Esophagus (tissue), 2 donors: ENCODE results near the gene KCNQ5. TPM values are rescaled to one million over a fixed set of nuclear protein-coding genes. Genes with fewer than 3 reads are reported as not detected.
A peak's percentile ranks its signal among the peaks of the same experiment; 100 is the strongest.

Experiments
- H3K27ac ChIP-seq, 2 donors: one replicate each; pipeline ENCODE4 v1.5.1; 2013; ENCODE audit warnings: low read depth in 2 of 2, mild to moderate bottlenecking in 2 of 2, inconsistent platforms in 1 of 2, low read length in 1 of 2, moderate library complexity in 1 of 2
- H3K27me3 ChIP-seq, 2 donors: one replicate each; pipeline ENCODE4 v1.6.1; 2013; ENCODE audit warnings: low read length in 2 of 2, control low read depth in 1 of 2, mild to moderate bottlenecking in 1 of 2; ENCODE audit not compliant: insufficient read depth in 2 of 2, control insufficient read depth in 1 of 2
- H3K36me3 ChIP-seq, 2 donors: one replicate each; pipeline ENCODE4 v1.6.1; 2013; ENCODE audit warnings: low read length in 1 of 2; ENCODE audit not compliant: control insufficient read depth in 2 of 2, insufficient read depth in 2 of 2
- H3K4me1 ChIP-seq, 2 donors: one replicate each; pipeline ENCODE4 v1.6.1; 2013; ENCODE audit warnings: low read length in 1 of 2; ENCODE audit not compliant: control insufficient read depth in 2 of 2, insufficient read depth in 2 of 2
- H3K4me3 ChIP-seq, 2 donors: one replicate each; pipeline ENCODE4 v1.5.1; 2013; ENCODE audit warnings: low read length in 2 of 2, mild to moderate bottlenecking in 2 of 2, low read depth in 1 of 2, moderate library complexity in 1 of 2
- H3K9me3 ChIP-seq, 2 donors: one replicate each; pipeline ENCODE4 v1.6.1; 2013; ENCODE audit warnings: mild to moderate bottlenecking in 2 of 2, low read depth in 1 of 2, low read length in 1 of 2, moderate library complexity in 1 of 2; ENCODE audit not compliant: control insufficient read depth in 2 of 2, insufficient read depth in 1 of 2
- WGBS, 2 donors: extraction: QIAGEN DNeasy Blood & Tissue Kit; methylation state at CpG; one replicate each; pipeline ENCODE4 v1.1.7; 2013; 5-methylcytosine and 5-hydroxymethylcytosine counted together
- polyA plus RNA-seq, 2 donors: library from polyadenylated mRNA; stranded (reverse); fragments of 200-250 nt; gene quantifications; one replicate each; pipeline ENCODE4 v1.2.3, GENCODE V29; 2013
- donor health status: healthy with polysubstance abuse.
- donor health status: Bipolar disorder and iron deficiency.

KCNQ5 gene
- polyA plus RNA-seq, 2 donors, result 0.18 to 0.22 TPM

DNA sequence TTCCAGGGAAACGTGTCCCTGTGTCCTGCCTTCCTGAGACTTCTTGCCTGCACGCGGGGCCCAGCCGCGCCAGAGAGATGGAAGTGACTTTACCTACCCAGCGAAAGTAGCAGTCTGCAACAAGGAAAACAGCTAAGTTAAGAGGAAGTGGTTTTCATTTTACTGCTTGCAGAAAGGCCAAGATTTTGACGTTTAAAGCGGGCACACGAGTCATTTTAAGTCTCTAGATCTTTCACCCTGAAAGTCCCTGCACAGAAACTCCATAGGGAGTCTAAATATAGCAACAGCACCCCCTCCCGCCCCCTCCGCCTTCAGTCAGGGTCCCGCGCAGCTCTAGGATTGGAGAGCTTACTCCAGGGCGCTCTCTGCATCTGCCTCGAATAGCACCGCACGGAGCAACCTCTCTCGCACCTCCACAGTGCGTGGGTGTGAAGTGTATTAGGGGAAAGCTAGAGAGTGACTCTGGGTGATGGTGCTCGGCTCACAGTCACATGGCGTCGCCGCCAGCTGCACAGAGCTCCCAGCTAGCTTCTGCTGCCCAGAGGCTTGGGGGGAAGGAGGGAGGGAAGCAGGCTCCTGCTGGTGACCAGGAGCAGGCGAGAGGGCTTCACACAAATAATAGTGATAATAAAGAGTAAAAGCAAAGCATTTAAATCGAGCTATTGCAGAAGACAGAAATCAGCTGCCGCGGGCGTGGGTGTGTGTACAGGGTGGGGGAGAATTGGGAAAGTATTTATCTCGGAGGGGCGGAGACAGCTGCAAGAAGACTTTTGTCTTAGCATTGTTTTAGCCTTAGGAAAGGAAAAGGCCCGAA lies 1.8 kb upstream of the KCNQ5 start:
- Histone ChIP-seq H3K4me3 (peak overlapping the region in 1 of 2 donors; percentile 7), H3K27ac (no peak overlapping the region), H3K9me3 (no peaks in the 10 kb centered on the region), H3K36me3 (no peaks in the 10 kb centered on the region), H3K27me3 (peaks cover 0 to 3% of the 10 kb centered on the region in 2 donors), H3K4me1 (peaks cover 0 to 14% of the 10 kb centered on the region in 2 donors)
- WGBS, 2 donors, result 21 to 37% methylated on average over 31 of the region's 31 CpGs

DNA sequence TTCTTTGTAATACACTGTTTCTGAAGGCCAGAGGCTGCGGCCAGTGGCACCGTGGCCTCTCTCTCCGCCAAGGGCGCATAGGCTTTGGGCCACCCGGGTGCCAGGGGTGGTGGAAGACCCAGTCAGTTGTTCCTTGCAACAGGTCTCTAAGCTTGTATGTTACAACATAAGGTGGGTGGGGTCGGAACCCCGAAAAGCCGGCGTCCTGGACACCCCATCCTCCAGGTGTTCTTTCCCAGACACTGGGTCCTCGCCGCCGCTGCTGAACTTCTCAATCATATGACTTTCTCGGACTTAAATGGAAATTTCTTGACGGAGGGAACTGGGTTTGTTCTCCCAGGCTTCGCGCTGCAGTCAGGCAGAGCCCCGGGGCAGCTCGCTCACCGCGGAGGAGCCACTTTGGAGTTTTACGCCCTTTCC lies 983 bp upstream of the KCNQ5 start:
- 12 to 21% methylated on average over 21 of the region's 21 CpGs for WGBS, 2 donors

DNA sequence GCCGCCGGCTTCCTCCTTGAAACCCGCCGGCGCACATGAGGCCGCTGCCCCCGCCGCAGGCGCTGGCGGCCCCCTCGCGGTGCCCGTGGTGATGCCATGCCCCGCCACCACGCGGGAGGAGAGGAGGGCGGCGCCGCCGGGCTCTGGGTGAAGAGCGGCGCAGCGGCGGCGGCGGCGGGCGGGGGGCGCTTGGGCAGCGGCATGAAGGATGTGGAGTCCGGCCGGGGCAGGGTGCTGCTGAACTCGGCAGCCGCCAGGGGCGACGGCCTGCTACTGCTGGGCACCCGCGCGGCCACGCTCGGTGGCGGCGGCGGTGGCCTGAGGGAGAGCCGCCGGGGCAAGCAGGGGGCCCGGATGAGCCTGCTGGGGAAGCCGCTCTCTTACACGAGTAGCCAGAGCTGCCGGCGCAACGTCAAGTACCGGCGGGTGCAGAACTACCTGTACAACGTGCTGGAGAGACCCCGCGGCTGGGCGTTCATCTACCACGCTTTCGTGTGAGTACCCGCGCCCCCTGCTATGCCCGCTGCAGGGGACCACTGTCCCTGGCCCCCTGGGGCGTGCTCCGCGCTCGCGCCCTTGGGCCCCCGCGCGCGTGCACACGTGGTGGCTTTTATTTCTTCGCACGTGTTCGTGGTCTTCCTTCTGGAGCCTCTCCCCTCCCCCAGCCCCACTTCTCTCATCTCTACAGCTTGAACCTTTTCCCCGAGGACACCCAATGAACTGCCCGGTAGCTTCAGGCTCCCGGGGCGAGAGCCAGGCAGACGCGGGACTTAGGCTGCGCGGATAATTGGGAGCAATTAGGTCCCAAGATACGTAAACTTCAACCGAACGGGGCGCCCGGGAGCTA lies 453 bp downstream of the KCNQ5 start:
- Histone ChIP-seq H3K27ac (no peak overlapping the region), H3K4me3 (peak overlapping the region; percentile 49), H3K9me3 (no peaks in the 10 kb centered on the region), H3K27me3 (peaks cover 0 to 3% of the 10 kb centered on the region in 2 donors), H3K4me1 (peaks cover 0 to 14% of the 10 kb centered on the region in 2 donors), H3K36me3 (no peaks in the 10 kb centered on the region)
- 1% methylated on average over 73 to 89 of the region's 89 CpGs for WGBS, 2 donors

More for the DNA sequence above, 983 bp upstream of the KCNQ5 start:
- Histone ChIP-seq H3K27ac (no peak overlapping the region), H3K4me1 (peaks cover 0 to 14% of the 10 kb centered on the region in 2 donors), H3K36me3 (no peaks in the 10 kb centered on the region), H3K27me3 (peaks cover 0 to 3% of the 10 kb centered on the region in 2 donors), H3K9me3 (no peaks in the 10 kb centered on the region), H3K4me3 (peak overlapping the region; percentile 49)

DNA sequence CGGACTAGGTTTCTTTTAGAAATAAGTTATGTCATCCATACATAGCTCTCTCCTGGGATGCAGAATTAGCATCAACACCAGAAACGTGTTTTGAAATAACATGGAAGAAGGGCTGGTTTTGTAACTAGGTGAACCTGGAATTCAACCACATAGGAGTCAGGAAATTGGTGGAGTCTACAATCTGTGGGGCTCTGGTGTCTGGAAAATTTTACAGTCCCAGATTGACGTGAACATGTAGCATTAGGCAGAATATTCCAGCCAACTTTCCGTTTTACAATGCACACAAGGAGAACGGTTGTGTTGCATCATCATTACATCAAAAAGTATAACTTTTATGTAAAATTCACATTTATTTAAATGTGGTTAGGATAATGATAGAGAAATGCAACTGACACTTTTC lies 1.9 kb downstream of the KCNQ5 start:
- Histone ChIP-seq H3K4me3 (no peak overlapping the region), H3K27ac (no peak overlapping the region), H3K4me1 (peaks cover 0 to 14% of the 10 kb centered on the region in 2 donors), H3K27me3 (peaks cover 0 to 3% of the 10 kb centered on the region in 2 donors), H3K36me3 (no peaks in the 10 kb centered on the region), H3K9me3 (no peaks in the 10 kb centered on the region)
- 49 to 51% methylated on average over 5 of the region's 5 CpGs for WGBS, 2 donors

DNA sequence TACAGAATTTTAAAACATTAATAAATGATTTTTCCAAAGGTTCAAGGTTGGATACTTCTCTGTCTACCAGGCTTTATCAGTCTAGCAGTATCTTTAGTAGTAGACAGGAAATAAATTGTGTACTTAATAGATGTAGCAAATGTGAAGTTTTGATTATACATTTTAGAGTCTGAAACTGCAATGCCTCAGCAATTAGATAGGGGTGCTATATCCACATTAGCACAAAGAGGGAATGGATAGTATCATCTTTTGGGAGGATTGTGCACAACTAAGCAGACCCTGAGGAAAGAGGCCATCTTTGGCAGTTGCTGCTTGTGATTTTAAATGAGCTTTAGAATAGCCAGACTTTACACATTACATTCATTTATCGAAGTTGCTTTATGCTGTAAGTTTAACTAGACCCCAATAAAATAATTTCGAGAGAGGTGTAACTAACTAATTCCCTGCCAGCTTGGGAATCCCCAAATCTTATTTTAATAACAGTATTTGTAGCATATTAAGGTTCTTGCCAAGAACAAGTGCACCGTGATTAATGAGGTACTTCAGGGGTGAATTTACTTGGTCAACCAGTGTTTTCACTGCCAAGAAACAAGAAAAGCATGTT lies 2.8 kb downstream of the KCNQ5 start:
- no peak overlapping the region for H3K27ac ChIP-seq
- peaks cover 0 to 14% of the 10 kb centered on the region in 2 donors for H3K4me1 ChIP-seq
- H3K9me3 ChIP-seq, result no peaks in the 10 kb centered on the region
- no peak overlapping the region for H3K4me3 ChIP-seq
- no peaks in the 10 kb centered on the region for H3K36me3 ChIP-seq
- peaks cover 0 to 3% of the 10 kb centered on the region in 2 donors for H3K27me3 ChIP-seq
- 51 to 56% methylated on average over 3 of the region's 3 CpGs for WGBS, 2 donors

DNA sequence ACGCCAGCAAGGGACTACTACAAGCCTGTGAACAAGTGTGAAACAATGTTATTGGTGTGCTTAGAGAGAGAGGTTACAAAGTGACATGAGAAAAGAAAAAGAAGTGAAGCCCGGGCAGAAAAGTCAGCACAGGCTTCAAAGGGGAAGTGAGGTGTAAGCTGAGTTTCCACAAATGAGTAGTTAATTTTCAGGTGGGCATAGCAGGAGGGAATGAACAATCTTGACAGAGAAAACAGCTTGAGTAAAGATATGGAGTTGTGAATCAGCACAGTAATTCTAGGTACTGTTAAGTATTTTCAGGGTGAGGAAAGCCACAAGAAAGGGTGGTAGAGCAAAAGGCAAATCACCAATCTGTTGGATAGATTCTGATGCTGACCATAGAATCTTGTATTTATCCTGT lies 4.3 kb downstream of the KCNQ5 start:
- Histone ChIP-seq H3K9me3 (no peaks in the 10 kb centered on the region), H3K27ac (no peak overlapping the region), H3K36me3 (no peaks in the 10 kb centered on the region), H3K4me3 (no peak overlapping the region), H3K4me1 (peaks cover 0 to 13% of the 10 kb centered on the region in 2 donors), H3K27me3 (peaks cover 0 to 3% of the 10 kb centered on the region in 2 donors)
- 79 to 84% methylated on average over 2 of the region's 2 CpGs for WGBS, 2 donors

DNA sequence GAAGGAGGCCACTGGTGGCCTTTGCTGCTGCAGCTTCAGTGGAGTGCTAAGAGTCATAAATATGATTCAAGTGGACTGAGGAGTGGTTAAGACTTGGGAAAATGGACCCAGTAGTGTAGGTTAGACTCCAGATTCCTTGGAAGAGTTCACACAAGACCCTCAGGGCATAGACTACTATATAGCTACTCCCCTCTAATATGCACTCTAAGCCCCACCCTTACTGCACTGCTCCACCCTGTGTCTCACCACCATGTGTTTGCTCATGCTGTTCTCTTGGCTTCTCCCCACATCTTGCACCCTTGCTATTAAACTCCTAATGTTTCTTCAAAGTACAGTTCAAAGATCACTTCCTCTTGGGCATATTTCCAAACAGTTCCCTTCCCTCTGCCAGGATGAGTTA lies 5.7 kb downstream of the KCNQ5 start:
- Histone ChIP-seq H3K27ac (no peak overlapping the region), H3K4me3 (no peak overlapping the region), H3K27me3 (no peaks in the 10 kb centered on the region), H3K9me3 (no peaks in the 10 kb centered on the region), H3K4me1 (peaks cover 0 to 4% of the 10 kb centered on the region in 2 donors), H3K36me3 (no peaks in the 10 kb centered on the region)

DNA sequence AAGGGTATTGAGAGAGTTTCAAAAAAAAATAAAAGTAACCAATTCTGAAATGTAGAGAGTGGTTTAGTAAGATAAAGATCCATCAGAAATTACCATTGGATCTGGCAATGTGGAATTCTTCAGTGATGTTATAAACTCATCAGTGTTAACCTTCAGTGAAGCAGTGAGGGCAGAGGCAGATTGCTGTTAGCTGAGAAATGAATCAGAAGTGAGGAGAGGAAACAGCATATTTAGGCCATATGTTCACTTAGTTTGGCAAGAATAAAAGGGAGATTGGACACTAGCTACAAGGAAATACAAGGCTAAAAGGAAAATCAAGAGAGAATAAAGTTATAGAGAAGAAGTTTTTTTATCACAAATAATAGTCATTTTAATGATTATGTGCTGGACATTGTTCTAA lies 9.6 kb downstream of the KCNQ5 start:
- no peaks in the 10 kb centered on the region for H3K4me1 ChIP-seq
- H3K36me3 ChIP-seq, result no peaks in the 10 kb centered on the region
- no peak overlapping the region for H3K27ac ChIP-seq
- no peak overlapping the region for H3K4me3 ChIP-seq
- no peaks in the 10 kb centered on the region for H3K27me3 ChIP-seq
- no peaks in the 10 kb centered on the region for H3K9me3 ChIP-seq

DNA sequence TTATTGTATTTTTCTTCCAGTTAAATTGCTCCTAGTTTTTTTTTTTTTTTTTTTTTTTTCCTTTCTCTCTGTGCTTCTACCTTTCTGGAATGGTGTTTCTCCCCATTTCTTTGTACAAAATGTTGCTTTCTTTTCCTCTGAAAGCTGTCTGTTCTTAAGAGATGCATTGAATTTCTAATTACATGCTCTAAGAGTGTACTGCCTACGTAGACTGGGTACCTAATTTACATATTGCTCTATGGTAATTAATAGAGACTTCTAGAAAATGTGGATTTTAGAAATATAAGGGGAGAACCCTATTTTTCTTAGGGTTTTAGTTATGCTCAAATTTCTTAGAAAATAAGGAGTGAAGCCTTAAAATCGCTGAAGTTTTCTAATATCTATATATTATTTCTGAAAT lies 13.8 kb downstream of the KCNQ5 start:
- Histone ChIP-seq H3K36me3 (no peaks in the 10 kb centered on the region), H3K4me1 (no peaks in the 10 kb centered on the region), H3K4me3 (no peak overlapping the region), H3K27me3 (no peaks in the 10 kb centered on the region), H3K9me3 (no peaks in the 10 kb centered on the region), H3K27ac (no peak overlapping the region)
- WGBS, 2 donors, result 83 to 89% methylated on average over 2 of the region's 2 CpGs
